SK-N-DZ (cell line): ENCODE measurements around the gene SLC35D3.
A peak's percentile ranks its signal among the peaks of the same experiment; 100 is the strongest.
"Not testable (repeated sequence)": the region's sequence is repeated elsewhere in the genome, so short reads cannot be mapped to it uniquely, and the experiment has no call there.

Source experiments
- DNase-seq: peaks from one replicate; pipeline ENCODE4 v3.0.0-alpha.2; 2015; ENCODE audit warnings: low spot score
- small RNA-seq, 2 experiments: library from RNA; depleted of rRNA; stranded (forward); fragments of <200 nt; gene quantifications; one replicate each; pipeline ENCODE3, GENCODE V24; 2014

SLC35D3 gene

GRCh38 chr6:136964398-136964797 lies 42.3 kb downstream of the SLC35D3 start:
- no peak for DNase-seq

DNA sequence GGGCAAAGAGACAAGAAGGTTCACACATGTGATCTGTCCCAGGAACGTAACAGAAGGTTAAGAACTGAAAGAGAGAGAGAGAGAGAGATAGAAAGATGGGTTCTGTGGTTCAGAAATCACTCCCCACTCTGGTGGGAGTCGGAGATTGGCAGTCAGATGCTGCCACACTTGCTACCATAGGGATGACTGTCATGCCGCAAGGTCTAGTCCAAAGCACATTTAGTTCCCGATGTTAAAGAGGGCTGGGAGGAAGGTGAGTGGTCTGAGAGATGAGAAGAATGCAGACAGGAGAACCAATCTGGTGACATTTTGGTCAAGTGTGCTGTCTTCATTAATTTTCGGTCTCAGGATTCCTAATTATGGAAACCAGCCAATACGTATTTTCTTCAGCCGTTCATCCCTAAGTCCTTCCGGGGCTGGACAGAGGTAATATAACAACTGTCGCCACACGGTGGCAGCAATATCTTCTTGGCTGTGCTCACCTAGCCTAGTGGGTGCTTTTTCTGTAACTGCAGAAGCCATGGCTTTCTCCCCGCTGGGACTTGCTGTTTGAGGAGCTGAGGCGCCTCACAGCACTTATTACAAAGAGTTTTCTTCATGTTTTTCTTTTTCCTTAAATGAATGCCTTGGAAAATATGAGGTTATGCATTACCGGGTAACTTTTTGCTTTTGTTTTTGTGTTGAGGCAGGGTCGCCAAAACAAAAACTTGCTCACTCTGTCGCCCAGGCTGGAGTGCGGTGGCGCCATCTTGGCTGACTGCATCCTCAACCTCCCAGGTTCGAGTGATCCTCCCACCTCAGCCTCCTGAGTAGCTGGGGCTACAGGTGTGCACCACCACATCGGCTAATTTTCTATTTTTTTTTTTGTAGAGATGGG lies 46.0 kb downstream of the SLC35D3 start:
- peak; percentile 87 for DNase-seq

- DNase-seq = peak; percentile 97
Measured at GRCh38 chr6:136968837-136969236, 46.7 kb downstream of the SLC35D3 start.

- peak; percentile 94 for DNase-seq
Measured at GRCh38 chr6:136969433-136969832, 47.3 kb downstream of the SLC35D3 start.

- peak; percentile 90 for DNase-seq
Measured at GRCh38 chr6:136969930-136970329, 47.8 kb downstream of the SLC35D3 start.

DNA sequence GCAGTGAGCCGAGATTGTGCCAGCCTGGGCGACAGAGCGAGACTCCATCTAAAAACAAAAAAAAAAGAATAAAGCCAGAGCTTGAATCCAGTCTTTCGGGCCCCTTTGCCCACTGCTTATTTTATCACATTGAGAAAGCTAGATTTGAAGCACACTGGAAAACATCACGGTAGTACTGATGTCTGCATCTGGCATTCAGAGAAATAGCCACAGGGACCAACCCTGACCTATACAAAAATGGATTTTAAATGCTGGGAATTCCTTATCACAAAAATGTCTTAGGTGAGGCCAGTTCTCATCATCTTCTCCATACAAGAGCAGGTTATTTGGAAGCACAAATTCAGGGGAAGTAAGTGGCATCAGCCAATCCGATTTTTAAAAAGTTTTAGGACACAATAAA lies 49.5 kb downstream of the SLC35D3 start:
- DNase-seq = no peak

DNA sequence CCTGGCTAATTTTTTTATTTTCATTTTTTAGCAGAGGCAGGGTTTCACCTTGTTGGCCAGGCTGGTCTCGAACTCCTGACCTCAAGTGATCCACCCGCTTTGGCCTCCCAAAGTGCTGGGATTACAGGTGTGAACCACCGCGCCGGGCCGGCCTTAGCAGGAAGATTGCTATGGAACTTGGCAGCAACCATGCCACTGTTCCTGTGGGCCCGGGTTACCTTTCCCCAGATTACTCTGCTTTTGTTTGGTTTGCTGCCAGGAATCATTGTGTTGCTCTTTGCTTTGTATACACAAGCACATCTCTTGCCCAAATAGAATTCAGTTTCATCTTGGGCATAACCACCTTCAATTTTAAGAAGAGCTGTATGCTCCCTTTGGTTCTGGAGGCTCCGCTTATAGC lies 51.7 kb downstream of the SLC35D3 start:
- DNase-seq = not testable (repeated sequence)

Small RNAs within 50 kb of the gene (small RNA-seq; reads per million reads assigned to genes)
- gene RF00019 (0 reads per million in 2 experiments), gene RPL35AP3 (0 reads per million in 2 experiments)
